CD4-positive, alpha-beta T cell (primary cell): ENCODE data around the gene OPN3. TPM values are rescaled to one million over a fixed set of nuclear protein-coding genes. Genes with fewer than 3 reads are reported as not detected.

ENCODE experiments used
- ATAC-seq: fragments of 200-7000 bp; cut with Tn5 transposase; one replicate; pipeline ENCODE4 v1.10.0; 2022; ENCODE audit warnings: mild to moderate bottlenecking; ENCODE audit not compliant: poor library complexity
- CTCF ChIA-PET: fragments of 350-600 bp; sonication (Branson Sonifier 250); formaldehyde crosslinking; loops from one replicate; lab custom pipeline; 2021; ENCODE audit warnings: antibody characterized with exemption, inconsistent platforms; lab: Charles Lee
- POLR2A ChIA-PET: fragments of 350-600 bp; sonication (Branson Sonifier 250); formaldehyde crosslinking; loops from one replicate; lab custom pipeline; 2021; ENCODE audit warnings: antibody characterized with exemption, inconsistent platforms; lab: Charles Lee
- DNase-seq, 14 experiments: peaks; one replicate each; pipeline ENCODE4 v3.0.0-alpha.2; 2013 to 2020; ENCODE audit warnings: mixed read lengths in 2 of 14
- H3K27ac ChIP-seq, 2 donors: one replicate each; pipeline versions ENCODE4 v1.5.1 to v1.7.0; 2013; ENCODE audit warnings: low read length in 2 of 2, low read depth in 1 of 2, mild to moderate bottlenecking in 1 of 2
- H3K27me3 ChIP-seq, 2 experiments: 1 replicate in 1 of 2; 2 replicates in 1 of 2; pipeline versions ENCODE4 v1.6.1 to v1.7.0; 2013; ENCODE audit warnings: low read length in 2 of 2, control low read depth in 1 of 2, mild to moderate bottlenecking in 1 of 2, moderate library complexity in 1 of 2; ENCODE audit not compliant: insufficient read depth in 2 of 2, control insufficient read depth in 1 of 2
- H3K36me3 ChIP-seq: one replicate; pipeline ENCODE4 v1.6.1; 2013; ENCODE audit warnings: low read length, control low read depth; ENCODE audit not compliant: insufficient read depth
- H3K4me1 ChIP-seq: one replicate; pipeline ENCODE4 v1.6.1; 2013; ENCODE audit warnings: low read length, control low read depth; ENCODE audit not compliant: insufficient read depth
- H3K4me3 ChIP-seq: one replicate; pipeline ENCODE4 v1.5.1; 2013; ENCODE audit warnings: mild to moderate bottlenecking, low read length, moderate library complexity
- H3K9me3 ChIP-seq, 2 experiments: 1 replicate in 1 of 2; 2 replicates in 1 of 2; pipeline versions ENCODE4 v1.6.1 to v1.7.0; 2013; ENCODE audit warnings: low read length in 2 of 2, mild to moderate bottlenecking in 2 of 2, control low read depth in 1 of 2, moderate library complexity in 1 of 2; ENCODE audit not compliant: control insufficient read depth in 1 of 2, insufficient read depth in 1 of 2
- H3K27ac Mint-ChIP-seq: one replicate; pipeline ENCODE4 v1.8.0; 2020; ENCODE audit warnings: mixed read lengths
- H3K27me3 Mint-ChIP-seq: one replicate; pipeline ENCODE4 v1.8.0; 2021; ENCODE audit warnings: mixed read lengths
- H3K36me3 Mint-ChIP-seq: one replicate; pipeline ENCODE4 v1.8.0; 2021; ENCODE audit warnings: low read depth, mixed read lengths
- H3K4me1 Mint-ChIP-seq: one replicate; pipeline ENCODE4 v1.8.0; 2021; ENCODE audit warnings: low read depth, mixed read lengths
- H3K4me3 Mint-ChIP-seq: one replicate; pipeline ENCODE4 v1.8.0; 2020; ENCODE audit warnings: mild to moderate bottlenecking, mixed read lengths
- H3K9me3 Mint-ChIP-seq: one replicate; pipeline ENCODE4 v1.8.0; 2020; ENCODE audit warnings: mixed read lengths
- CTCF ChIP-seq: fragments of 200-600 bp; IDR thresholded peaks from one replicate; pipeline ENCODE4 v1.8.0; 2022; ENCODE audit warnings: antibody characterized with exemption, mild to moderate bottlenecking
- intact Hi-C, 2 experiments: fragments of 100-400 bp; cut with DNase I in 1 of 2; cut with micrococcal nuclease in 1 of 2; formaldehyde crosslinking; loops; one replicate each; pipeline versions ENCODE4 v1.15.1 to v1.9.0; 2023 to 2025; cut with DNase I, micrococcal nuclease
- total RNA-seq, 174 experiments: library from RNA in 2 of 174; stranded (reverse) in 2 of 174; gene quantifications; one replicate each; pipeline ENCODE4 v1.2.3 and lab custom pipeline; 2021 to 2026

The OPN3 gene
- total RNA-seq, 2 experiments from 2014 or later = 1.9 to 2.3 TPM

GRCh38 chr1:241639623-241640148 is 483 bp downstream of the OPN3 start:
- Mint-ChIP-seq H3K4me3 (peak overlapping the region; percentile 93), H3K36me3 (peaks cover 10% of the 10 kb centered on the region), H3K27me3 (no peaks in the 10 kb centered on the region), H3K4me1 (peaks cover 39% of the 10 kb centered on the region), H3K27ac (peak overlapping the region; percentile 69), H3K9me3 (peaks cover 5% of the 10 kb centered on the region)
- TF ChIP-seq CTCF = no peak
- intact Hi-C loops = loop anchor here (5.0 kb wide), 3 partner anchors 38 to 1613 kb away; partner anchors contain the start of gene FH (in 1 of the 2)
- H3K4me3 ChIP-seq = peak overlapping the region; percentile 87
- peak overlapping the region; percentile 55 to 58 for H3K27ac ChIP-seq
- peak in 8 of 14 experiments; percentile 9 to 44 (median 17) for DNase-seq
- ATAC-seq = peak; percentile 8
- POLR2A ChIA-PET = interaction anchor here (0.6 to 2.6 kb wide), 11 partner anchors 12 to 1615 kb away, joined by 3 to 16 read pairs (median 5); partner anchors contain the start of genes CEP170, EXO1, FH and KMO
- no peaks in the 10 kb centered on the region for H3K36me3 ChIP-seq
- H3K4me1 ChIP-seq = peaks cover 17% of the 10 kb centered on the region
- no peaks in the 10 kb centered on the region for H3K27me3 ChIP-seq
- CTCF ChIA-PET = interaction anchor here (1.4 to 2.1 kb wide), 3 partner anchors 12 to 38 kb away, joined by 4 to 9 read pairs (median 6); no protein-coding TSS in a partner anchor
- H3K9me3 ChIP-seq = no peaks in the 10 kb centered on the region

GRCh38 chr1:241638909-241639622 is 1.1 kb downstream of the OPN3 start:
- POLR2A ChIA-PET = interaction anchor here (1.1 to 2.6 kb wide), 2 partner anchors 11 to 38 kb away, joined by 5 to 10 read pairs; no protein-coding TSS in a partner anchor
- peak overlapping the region; percentile 69 for H3K27ac Mint-ChIP-seq
- Histone ChIP-seq H3K4me3 (peak overlapping the region; percentile 87), H3K36me3 (peaks cover 5% of the 10 kb centered on the region), H3K4me1 (peaks cover 17% of the 10 kb centered on the region), H3K27ac (no peak overlapping the region), H3K27me3 (no peaks in the 10 kb centered on the region), H3K9me3 (no peaks in the 10 kb centered on the region)
- peaks cover 44% of the 10 kb centered on the region for H3K4me1 Mint-ChIP-seq
- H3K9me3 Mint-ChIP-seq = peaks cover 5% of the 10 kb centered on the region
- H3K27me3 Mint-ChIP-seq = no peaks in the 10 kb centered on the region
- CTCF ChIA-PET = interaction anchor here (2.1 kb wide), 1 partner anchor 12 kb away, joined by 9 read pairs; no protein-coding TSS in a partner anchor
- H3K36me3 Mint-ChIP-seq = peaks cover 15% of the 10 kb centered on the region
- peak in 1 of 14 experiments; percentile 14 for DNase-seq
- peak overlapping the region; percentile 93 for H3K4me3 Mint-ChIP-seq
- no peak for TF ChIP-seq CTCF
- no peak for ATAC-seq
- intact Hi-C loops = loop anchor here in 1 of 2 experiments (5.0 kb wide), 1 partner anchor 1613 kb away; no protein-coding TSS in a partner anchor

DNA sequence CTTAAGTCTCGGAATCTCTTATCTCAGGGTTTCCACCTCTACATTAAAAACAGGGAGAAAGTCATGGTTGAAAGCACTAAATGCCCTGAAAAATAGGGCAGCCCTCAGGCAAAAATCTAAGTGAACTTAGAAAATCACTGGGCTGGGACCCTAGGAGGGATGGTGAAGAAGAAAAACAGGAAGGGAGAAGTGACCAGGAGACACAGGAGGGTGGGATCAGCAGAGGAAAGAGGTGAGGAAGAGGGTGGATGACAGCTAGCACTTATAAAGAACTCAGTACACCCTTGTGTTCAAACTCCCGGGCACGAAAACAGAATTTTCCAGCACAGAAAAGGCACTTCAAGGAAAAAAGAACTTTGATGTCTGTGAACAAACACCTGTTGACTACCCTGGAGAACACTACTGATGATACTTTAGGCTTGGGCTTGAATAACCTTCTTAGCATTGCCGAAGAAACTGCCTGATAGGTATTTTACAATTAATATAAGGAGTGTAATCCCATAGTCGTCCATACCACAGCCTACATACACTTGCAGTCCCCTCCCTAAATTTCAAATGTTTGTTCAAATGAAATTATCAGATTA is 2.0 kb downstream of the OPN3 start:
- ATAC-seq (no peak), DNase-seq (no peak)
- Histone ChIP-seq H3K27me3 (no peaks in the 10 kb centered on the region), H3K4me3 (no peak overlapping the region), H3K27ac (no peak overlapping the region), H3K4me1 (peaks cover 17% of the 10 kb centered on the region), H3K9me3 (no peaks in the 10 kb centered on the region), H3K36me3 (peaks cover 5% of the 10 kb centered on the region)
- peak overlapping the region; percentile 31 for H3K27ac Mint-ChIP-seq
- CTCF ChIA-PET = interaction anchor here (2.1 kb wide), 1 partner anchor 11 kb away, joined by 9 read pairs; no protein-coding TSS in a partner anchor
- peaks cover 18% of the 10 kb centered on the region for H3K36me3 Mint-ChIP-seq
- H3K9me3 Mint-ChIP-seq = peaks cover 3% of the 10 kb centered on the region
- peak overlapping the region; percentile 84 for H3K4me3 Mint-ChIP-seq
- POLR2A ChIA-PET = interaction anchor here (0.6 to 2.6 kb wide), 3 partner anchors 11 to 1617 kb away, joined by 3 to 10 read pairs (median 5); partner anchors contain the start of gene CEP170
- no peaks in the 10 kb centered on the region for H3K27me3 Mint-ChIP-seq
- intact Hi-C loops = loop anchor here in 1 of 2 experiments (5.0 kb wide), 1 partner anchor 1614 kb away; no protein-coding TSS in a partner anchor
- TF ChIP-seq CTCF = no peak
- H3K4me1 Mint-ChIP-seq = peaks cover 45% of the 10 kb centered on the region
